ENCODE measurements around the gene TMCO4.

GRCh38 chr1:19739628-19740027, 60.1 kb downstream of the TMCO4 start:
- TF ChIP-seq CTCF (IDR thresholded peaks at IDR 0.05): no peak
- TF ChIP-seq POLR2A (IDR thresholded peaks at IDR 0.05): no peak
